ENCODE measurements around the gene DCAKD.

The DCAKD gene

GRCh38 chr17:45011767-45012166 lies 39.7 kb downstream of the DCAKD start:
- no peak for DNase-seq
- TF ChIP-seq POLR2A (IDR thresholded peaks at IDR 0.05; ENCODE audit: low read length) (no peak), GATA1 (IDR thresholded peaks at IDR 0.05; ENCODE audit: low read depth, low read length) (no peak)

DNA sequence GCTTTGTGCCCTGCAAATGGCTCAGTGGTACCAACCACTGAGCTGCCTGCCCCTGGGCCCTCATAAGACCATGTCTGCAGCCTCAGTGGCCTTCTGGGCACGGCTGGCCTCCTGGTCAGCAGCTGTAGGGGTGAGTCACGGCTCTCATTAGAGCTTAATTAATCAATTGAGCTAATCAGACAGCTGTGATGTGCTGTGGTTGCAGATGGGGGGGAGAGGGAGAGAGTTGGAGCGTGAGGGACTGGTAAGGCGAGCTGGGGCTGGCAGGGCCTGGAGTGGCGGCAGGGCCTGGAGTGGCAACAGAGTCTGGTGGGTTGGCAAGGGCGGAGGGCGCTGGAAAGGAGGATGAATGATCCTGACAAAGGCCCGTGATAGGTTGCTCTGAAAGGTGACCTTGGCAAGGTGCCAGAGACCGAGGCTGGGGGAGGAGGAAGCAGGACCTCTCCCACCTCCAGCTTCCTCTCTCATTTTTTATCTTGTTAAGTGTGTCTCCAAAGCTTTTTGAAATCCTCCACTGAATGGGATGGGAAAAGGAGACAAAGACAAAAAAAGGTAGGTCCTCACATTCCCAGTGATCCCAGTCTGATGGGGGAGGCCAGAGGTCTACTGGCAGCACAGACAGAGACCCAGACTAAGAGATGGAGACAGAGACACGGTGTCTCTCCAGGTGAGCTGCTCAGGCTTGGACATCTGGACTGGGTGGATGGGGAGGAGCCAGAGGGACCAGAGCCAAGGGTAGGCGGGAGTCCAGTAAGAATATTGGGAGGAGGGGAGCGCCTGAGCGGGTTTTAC lies 41.6 kb downstream of the DCAKD start:
- TF ChIP-seq GATA1 (IDR thresholded peaks at IDR 0.05; ENCODE audit: low read depth, low read length) (no peak), POLR2A (IDR thresholded peaks at IDR 0.05; ENCODE audit: low read length) (no peak)
- DNase-seq = no peak

- TF ChIP-seq POLR2A (IDR thresholded peaks at IDR 0.05; ENCODE audit: low read length) = no peak
- no peak for TF ChIP-seq GATA1 (IDR thresholded peaks at IDR 0.05; ENCODE audit: low read depth, low read length)
- DNase-seq = no peak
Observed at GRCh38 chr17:45008216-45008615, 43.2 kb downstream of the DCAKD start.

DNA sequence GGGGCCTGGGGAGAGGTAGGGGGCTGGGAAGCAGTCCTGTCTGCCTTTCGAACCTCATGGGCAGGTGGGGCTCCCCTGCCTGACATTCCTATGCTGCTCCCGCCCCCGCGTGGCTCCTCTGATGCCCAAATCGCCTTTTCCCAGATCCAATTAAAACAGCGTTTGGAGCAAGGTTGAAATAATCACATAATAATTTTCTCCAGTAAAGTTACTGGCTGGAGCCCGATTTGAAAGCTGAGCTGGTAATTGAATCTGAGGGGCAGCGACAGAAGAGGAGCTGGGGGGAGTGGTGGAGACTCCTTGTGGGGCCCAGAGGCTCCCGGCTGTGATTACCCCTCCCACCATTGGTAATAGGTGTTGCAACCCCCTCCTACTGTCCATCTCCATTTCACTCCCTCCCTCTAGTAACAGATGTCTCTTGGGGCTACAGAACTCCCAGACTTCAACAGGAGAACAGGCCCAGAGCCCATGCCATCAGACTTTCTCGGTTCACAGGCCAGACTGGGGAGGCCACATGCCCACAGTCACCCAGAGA lies 44.4 kb downstream of the DCAKD start:
- no peak for DNase-seq

DNA sequence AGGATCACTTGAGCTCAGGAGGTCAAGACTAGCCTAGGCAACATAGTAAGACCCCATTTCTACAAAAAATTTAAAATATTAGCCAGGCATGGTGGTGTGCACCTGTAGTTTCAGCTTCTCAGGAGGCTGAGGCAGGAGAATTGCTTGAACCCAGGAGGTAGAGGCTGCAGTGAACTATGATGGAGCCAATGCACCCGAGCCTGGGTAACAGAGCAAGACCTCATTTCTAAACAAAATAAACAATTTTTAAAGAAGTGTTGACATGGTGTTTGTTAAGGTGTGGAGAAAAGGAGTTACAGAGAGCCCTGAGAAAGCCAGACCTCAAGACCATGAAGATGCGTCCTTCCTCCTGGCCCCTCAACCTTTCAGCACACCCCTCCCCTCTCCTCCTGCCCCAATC lies 45.7 kb downstream of the DCAKD start:
- TF ChIP-seq POLR2A (IDR thresholded peaks at IDR 0.05; ENCODE audit: low read length) (no peak), GATA1 (IDR thresholded peaks at IDR 0.05; ENCODE audit: low read depth, low read length) (no peak)
- DNase-seq = no peak

More for the DNA sequence above, 44.4 kb downstream of the DCAKD start:
- TF ChIP-seq POLR2A (IDR thresholded peaks at IDR 0.05; ENCODE audit: low read length) = no peak
- TF ChIP-seq GATA1 (IDR thresholded peaks at IDR 0.05; ENCODE audit: low read depth, low read length) = no peak

DNA sequence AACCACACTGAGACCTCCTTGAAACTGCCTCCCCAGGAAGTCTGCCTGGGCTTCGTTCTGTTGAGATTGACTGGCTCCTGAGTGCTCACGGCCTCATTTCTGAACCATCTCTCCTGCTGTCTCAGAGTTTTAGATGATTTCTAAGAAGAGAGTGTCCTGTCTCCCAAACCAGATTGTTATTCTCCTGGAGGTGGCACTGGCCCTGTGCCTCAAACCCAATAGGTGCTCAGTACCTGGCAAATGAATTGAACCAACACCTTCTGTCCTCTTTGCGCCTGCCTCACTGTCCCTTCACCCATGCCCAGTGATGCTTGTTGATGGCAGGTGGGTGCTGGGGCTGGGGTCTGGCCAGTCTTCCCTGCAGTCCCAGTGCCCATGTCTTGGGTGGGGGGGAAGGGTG lies 47.0 kb downstream of the DCAKD start:
- DNase-seq = no peak
- TF ChIP-seq GATA1 (IDR thresholded peaks at IDR 0.05; ENCODE audit: low read depth, low read length) (no peak), POLR2A (IDR thresholded peaks at IDR 0.05; ENCODE audit: low read length) (no peak)

DNA sequence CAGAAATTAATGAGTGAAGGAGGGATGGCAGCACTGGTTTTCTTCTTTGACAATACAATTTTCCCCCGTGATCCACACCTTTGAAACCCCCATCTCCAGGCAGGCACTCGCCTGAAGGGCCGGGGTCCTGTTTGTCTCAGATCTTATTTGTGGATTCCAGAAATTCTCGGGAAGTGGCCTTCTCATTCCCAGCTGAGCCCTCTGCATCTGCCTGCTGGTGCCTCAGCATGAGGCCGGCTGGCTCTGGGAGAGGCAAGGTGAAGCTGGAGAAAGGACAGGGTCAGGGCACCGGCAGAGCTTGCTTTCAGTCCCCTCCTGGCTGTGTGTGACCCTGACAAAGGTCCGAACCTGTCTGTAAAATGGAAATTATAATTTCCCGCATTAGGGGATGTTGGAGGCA lies 47.6 kb downstream of the DCAKD start:
- DNase-seq = no peak
- TF ChIP-seq GATA1 (IDR thresholded peaks at IDR 0.05; ENCODE audit: low read depth, low read length) = no peak
- TF ChIP-seq POLR2A (IDR thresholded peaks at IDR 0.05; ENCODE audit: low read length) = no peak

DNA sequence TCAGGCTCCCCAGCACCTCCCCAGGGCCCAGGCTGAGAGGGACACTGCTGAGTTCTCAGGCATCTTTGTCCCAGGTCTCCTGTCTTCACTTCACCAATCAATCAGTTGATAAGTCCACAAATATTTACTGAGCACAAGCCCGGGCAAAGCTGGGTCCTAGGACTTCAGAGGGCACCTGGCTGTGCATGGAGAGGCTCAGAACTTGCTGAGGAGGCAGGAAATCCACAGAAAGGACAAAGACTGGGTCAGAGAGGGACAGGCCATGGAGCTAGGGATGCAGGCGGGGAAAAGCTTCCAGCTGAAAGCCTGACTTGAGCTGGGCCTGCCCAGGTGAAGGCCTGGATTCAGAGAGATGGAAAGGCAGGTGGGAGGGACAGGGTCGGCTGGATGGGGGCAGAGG lies 50.1 kb downstream of the DCAKD start:
- TF ChIP-seq GATA1 (IDR thresholded peaks at IDR 0.05; ENCODE audit: low read depth, low read length) = no peak
- TF ChIP-seq POLR2A (IDR thresholded peaks at IDR 0.05; ENCODE audit: low read length) = no peak
- no peak for DNase-seq

DNA sequence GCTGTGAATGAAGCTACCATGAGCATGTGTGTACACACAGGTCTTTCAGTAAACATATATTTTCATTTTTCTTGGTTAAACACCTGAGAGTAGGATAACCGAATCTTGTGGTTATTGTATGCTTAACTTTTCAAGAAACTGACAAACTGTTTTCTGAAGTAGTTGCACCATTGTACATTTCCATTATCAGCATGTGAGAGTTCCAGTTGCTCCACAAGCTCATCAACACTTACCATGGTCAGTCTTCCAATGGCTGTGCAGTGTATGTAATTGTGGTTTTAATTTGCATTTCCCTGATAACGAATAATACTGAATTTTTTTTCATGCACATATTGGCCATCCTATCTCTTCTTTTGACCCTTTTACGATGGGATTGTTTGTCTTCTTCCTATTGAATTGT lies 52.0 kb downstream of the DCAKD start:
- TF ChIP-seq POLR2A (IDR thresholded peaks at IDR 0.05; ENCODE audit: low read length) (no peak), GATA1 (IDR thresholded peaks at IDR 0.05; ENCODE audit: low read depth, low read length) (no peak)
- DNase-seq = no peak

GRCh38 chr17:44998646-44999045 lies 52.8 kb downstream of the DCAKD start:
- TF ChIP-seq GATA1 (IDR thresholded peaks at IDR 0.05; ENCODE audit: low read depth, low read length) (no peak), POLR2A (IDR thresholded peaks at IDR 0.05; ENCODE audit: low read length) (no peak)
- DNase-seq = no peak

- DNase-seq = peak in 1 of 2 experiments; percentile 30
- TF ChIP-seq POLR2A (IDR thresholded peaks at IDR 0.05; ENCODE audit: low read length) = no peak
- TF ChIP-seq GATA1 (IDR thresholded peaks at IDR 0.05; ENCODE audit: low read depth, low read length) = no peak
Observed at GRCh38 chr17:44997733-44998520, 53.5 kb downstream of the DCAKD start.

DNA sequence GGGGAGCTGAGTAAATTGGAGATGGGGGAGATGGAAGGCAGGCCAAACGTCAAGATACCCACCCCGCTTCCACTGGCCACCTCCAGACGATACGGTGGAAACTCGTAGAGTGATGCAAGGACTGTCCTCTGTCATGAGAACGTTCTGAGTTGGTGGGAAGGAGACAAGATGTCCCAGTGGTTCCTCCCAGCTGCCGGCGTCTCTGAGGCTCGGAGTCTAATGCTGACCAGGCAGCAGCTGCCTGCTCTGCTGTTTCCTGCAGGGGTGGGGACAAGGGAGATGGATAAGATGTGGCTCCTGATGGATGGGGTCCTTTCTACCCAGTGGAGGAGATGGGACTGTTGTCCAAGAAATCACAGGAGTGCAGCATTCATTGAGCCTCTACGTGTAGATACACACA lies 55.1 kb downstream of the DCAKD start:
- no peak for TF ChIP-seq POLR2A (IDR thresholded peaks at IDR 0.05; ENCODE audit: low read length)
- TF ChIP-seq GATA1 (IDR thresholded peaks at IDR 0.05; ENCODE audit: low read depth, low read length) = no peak
- DNase-seq = no peak

DNA sequence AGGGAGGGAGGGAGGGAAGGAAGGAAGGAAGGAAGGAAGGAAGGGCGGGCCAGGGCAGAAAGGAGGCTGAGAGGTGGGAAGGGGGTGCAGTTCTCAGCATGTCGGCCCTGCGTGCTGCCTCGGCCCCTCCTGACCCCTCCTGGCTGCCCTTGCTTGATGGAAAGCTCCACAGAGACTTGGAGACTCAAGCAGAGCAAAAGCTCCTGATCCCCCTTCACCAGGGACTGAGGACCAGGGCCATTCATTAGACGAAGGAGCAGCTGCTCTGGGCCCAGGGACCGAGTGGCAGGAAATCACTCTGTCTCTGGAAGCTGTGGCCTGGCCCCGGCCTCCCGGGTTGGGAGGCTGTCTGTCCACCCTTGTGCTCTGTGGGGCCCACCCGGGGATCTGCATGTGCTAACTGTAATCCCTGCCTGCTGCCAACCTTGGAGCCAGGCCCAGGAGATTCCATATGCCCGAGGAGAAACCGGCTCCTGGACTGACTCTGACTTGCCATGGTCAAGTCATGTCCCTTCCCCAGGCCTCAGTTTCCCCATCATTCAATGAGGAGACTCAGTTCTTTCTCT lies 55.9 kb downstream of the DCAKD start:
- no peak for DNase-seq
- TF ChIP-seq POLR2A (IDR thresholded peaks at IDR 0.05; ENCODE audit: low read length) (no peak), GATA1 (IDR thresholded peaks at IDR 0.05; ENCODE audit: low read depth, low read length) (no peak)

Data from erythroblast (primary cell).